ENCODE measurements around the gene TSPAN1.

The TSPAN1 gene

DNA sequence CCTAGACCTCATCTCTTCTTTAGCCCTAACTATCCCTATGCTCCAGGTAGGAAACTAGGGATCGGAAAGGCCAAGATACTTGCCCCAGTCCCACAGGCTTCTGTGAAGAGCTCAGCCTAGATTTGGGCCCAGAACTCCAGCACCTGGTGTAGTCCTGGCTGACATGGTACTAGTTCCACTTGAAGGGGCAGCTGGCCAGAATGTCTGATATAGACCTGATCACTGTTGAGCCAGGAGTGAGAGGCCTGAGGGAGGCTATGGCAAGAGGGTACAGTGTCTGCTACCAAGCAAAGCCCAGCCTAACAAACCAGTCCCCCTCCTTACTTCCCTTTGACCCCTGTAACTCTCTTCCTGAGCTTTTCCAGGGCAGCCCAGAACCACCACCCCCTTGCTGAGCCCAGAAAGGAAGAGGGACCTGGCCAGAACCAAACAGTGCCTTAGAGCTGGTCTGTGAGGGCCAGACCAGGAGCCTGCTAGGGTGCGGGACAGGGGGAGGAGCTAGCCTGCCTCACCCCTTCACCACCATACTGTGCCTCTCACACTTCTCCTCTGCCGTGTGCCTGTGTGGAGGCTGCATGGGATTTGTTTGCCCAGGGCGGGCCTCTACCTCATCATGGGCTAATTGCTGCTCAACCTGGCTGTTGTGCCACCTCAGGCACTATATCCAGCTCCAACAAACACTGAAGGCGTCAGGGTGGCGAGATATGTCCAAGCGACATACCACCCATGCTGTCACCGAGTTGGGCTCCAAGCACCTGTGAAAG lies 12.4 kb downstream of the TSPAN1 start:
- DNase-seq (ENCODE audit: low spot score) = no peak
- no peak for FAIRE-seq

DNA sequence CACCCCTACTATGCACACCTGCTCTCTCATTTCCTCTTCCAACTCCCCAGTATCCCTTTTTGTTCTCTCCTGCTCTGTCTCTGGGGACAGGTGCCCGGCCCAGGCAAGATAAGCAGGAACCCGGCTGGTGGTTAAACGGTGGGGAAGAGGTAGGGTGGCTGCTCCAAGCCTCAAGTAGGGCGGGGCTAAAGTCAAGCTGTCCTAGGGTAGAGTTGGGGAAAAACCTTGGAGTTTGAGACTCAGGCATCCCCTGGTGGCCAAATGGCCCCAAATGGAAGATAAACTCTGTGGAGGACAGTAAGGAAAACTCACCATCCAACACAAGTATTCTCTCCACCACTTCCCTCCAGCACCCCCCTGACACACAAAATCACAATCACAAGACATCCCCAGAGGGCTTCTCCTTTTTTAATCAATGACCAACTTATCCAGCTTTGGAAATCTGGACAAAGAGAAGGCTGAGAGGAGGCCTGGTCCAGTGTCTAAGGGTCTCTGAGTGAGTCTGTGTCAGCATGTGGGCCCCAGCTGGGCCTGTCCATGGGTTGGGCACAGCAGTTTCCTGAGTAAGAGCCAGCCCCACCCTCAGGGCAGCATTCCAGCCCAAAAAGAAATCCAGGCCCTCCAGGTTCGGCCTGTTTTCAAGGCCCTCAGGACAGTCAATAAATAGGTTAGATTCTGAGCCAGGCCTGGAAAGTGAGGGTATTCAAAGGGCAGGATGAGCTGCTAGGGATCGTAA lies 13.6 kb downstream of the TSPAN1 start:
- DNase-seq (ENCODE audit: low spot score) (no peak), FAIRE-seq (no peak)

DNA sequence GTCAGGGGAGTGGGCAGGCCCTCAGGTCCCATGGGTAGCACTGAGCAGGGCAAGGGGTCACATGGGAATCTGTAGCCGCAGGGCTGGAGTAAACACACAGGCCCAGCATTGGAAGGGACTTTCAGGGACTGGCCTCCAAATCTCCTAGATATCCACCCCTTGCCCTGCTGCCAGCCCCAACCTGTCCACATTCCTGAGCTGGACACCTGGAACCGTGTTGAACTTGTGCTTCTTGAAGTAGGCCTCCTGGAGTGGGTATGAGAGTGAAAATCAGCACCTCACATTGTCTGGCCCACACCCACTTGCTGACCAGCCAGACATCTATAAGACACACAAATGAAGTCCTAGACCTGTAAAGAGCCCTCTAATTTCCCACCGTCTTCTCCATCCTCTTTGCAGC lies 15.7 kb downstream of the TSPAN1 start:
- DNase-seq (ENCODE audit: low spot score) (no peak), FAIRE-seq (no peak)

DNA sequence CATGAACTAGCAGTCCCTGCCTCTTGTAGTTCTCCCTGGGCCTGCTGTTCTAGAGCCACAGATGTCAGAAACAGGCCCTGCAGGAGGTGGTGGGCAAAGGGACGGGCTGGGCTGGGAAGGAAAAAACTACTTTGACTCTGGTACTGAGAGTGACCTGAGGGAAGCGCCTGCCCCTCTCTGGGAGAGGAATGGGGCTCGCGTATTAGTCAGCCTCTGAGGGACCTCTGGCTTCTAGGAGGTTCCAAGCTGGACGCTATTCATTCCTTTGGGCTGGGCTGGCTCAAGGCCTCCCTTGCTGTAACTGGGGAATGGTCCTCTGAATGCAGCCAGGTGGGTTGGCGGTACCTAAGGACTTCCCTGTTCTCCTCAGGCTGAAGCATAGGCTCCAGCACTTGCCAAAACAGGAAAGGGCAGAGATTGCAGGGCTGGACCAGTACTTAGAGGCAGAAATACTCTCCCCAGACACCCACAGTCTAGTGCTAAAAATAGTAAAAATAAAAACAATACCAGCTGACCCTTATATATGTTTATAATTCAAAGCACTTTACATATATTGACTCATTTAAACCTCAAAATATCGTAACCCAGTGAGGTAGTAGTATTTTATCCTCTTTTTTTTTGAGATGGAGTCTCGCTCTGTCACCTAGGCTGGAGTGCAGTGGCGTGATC lies 16.3 kb downstream of the TSPAN1 start:
- DNase-seq (ENCODE audit: low spot score) (no peak), FAIRE-seq (no peak)

DNA sequence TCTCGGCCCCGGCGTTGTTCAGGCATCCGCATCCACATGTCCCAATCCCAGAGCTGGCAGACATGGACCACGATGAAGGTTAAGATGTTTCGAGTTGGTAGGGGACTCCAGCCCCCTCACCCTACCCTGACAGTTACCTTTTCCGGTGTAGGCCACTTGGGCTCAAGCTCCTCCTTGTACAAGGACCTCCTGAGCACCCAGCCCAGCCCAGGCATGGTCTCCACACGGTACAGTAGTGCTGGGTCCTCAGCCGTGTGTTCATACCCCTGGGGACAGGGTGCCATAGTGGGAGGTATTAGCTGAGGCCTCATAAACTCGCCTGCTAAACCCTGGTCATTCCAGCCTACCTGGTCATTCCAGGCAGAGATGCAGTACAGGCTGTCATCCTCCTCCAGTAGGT lies 17.3 kb downstream of the TSPAN1 start:
- FAIRE-seq (no peak), DNase-seq (ENCODE audit: low spot score) (no peak)

DNA sequence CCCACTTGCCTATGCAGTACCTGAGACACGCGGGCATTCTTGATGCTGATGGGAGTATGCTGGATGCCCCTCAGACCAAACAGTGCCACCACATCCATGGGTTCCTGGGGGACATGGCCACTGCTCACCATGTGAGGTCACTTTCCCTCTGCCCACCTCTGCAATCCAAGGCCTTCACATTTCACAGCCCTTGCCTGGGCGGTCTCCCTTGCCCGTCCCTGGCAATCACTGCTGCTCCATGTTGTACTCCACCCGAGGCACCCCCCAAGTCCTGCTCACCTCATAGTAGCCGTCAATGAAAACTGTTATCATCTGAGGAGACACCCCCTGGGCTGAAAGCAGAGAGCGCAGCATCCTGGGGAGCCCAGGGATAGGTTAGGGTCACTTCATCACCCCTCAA lies 18.4 kb downstream of the TSPAN1 start:
- DNase-seq (ENCODE audit: low spot score) = no peak
- FAIRE-seq = no peak

DNA sequence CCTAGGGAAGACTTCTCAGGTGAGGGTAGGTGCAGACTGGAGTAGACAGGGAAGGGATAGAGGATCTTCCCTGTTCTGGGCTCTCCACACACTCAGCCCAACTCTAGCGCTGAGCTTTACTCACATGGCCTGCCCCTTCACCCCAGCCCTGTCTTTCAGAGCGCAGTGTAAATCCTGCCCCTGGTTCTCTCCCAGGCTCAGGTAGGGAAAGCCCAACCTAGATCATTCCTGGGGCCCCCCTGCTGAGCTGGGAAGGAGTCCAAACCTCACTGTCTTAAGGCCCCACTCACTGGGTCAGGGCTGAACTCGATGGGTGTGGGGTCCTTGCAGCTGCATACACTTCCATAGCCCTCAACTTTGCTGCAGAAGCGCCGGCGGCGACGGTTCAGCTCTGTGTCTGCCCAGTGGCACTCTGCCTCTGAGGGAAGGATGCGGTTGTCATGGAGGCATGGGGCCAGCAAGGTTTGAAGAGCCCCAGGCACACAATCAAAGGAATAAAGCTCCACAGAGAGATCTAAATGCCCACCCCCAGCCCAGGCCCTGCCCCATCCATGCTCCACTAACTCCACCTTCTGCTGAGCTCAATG lies 19.2 kb downstream of the TSPAN1 start:
- no peak for DNase-seq (ENCODE audit: low spot score)
- FAIRE-seq = no peak

DNA sequence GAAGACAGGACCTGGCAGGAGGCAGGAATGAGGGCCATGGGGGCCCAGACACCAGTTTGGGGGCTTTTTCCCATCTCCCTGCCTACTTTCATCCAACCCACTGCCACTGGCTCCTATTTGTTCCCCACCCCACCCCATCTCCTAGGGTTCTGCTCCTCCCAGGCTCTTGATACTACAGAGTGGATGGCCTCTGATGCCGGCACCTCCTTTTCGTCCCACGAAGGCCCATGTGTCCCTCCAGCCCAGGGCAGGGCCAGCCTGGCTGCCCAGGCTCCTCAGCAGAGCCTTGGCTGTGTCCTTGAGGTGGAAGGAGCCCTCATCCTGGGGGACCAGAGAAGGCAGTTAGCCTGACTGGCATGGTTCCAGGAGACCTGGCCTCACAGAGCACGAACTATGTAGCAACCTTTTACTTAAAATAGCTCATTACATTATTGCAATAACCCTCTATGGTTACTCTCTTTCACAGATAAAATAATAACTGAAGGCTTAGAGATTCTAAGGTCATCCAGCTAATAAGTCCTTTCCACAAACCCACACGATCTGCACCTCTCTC lies 19.8 kb downstream of the TSPAN1 start:
- FAIRE-seq (no peak), DNase-seq (ENCODE audit: low spot score) (no peak)

DNA sequence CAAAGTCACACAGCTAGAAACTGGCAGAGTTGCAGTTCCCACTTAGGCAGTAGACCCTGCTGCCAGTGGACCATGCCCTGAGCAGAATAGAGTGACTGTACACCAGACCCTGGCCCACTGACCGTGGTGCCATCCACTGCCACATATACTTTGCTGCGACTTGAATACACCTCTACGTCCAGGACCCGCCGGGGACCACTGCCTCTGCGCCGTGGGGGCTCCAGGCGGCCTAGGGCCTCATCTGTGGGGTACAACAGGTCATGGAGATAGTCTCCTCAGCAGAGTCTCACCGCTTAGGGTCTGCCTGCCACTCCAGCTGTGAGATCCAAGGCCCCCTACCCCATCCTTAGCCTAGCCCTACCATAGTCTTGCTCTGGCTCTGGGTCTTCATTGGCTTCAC lies 21.7 kb downstream of the TSPAN1 start:
- DNase-seq (ENCODE audit: low spot score) (no peak), FAIRE-seq (no peak)

DNA sequence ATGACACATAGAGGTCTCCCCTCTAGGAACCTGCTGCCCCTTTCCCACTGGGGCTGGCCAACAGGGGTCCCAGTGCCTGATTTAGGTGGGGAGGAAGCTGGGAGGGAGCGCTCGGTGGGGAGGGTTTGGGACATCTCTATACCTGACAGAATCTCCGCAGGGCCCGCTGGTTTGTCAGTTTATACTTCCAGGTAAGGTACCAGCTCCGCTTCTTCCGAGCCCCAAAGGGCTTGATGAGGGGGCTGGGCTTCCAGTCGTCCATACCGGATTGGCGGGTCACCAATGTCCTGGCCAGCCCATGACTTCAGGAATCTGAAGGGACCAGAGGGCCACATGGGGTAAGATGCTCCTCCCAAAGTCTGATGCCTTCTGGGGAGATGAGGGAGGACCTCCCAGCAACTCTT lies 22.7 kb downstream of the TSPAN1 start:
- DNase-seq (ENCODE audit: low spot score) = no peak
- FAIRE-seq = no peak

DNA sequence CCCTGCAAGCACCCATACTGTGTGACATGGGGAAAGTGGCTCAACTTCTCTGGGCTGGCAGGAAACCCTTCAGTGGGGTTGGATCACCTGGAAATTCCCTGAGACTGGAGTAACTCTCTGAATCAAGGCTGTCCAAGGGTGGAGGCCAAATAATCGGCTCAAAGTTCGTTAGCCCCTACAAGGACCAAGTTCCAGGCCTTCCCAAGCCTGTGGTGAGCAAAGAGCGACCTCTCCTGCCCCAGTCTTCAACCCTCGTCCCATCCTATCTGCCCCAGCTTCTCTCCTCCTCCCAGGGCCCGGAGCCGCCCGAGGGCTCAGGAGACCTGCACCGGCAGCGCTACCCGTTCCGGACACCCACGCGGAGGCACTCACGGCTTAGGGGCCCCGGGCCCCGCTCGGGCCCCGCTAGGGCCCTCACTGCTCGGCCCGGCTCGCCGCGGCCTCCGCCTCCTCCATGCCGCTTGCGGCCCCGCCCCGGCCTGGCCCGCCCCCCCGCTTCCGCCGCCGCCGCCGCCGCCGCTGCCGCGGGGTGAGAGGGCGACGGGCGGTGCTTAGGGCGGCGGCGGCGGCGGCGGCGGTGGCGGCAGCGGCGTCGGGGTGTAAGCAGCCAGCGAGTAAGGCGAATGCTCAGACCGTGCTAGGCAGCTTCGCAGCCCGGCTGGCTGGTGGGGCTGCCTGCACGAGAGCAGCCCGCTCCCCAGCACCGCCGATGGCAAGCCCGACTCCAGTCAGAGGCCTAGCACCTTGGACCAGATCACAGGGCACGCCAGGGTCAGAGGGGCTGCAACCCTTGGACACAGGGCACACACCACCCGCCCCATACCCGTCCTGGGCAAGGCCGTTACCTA lies 23.3 kb downstream of the TSPAN1 start, which contains the start of gene POMGNT1:
Gene POMGNT1, minus strand, starts transcription at position 471 of the 848 bp plus-strand sequence. CDS start 613 bp downstream, outside the sequence.
- peak; percentile 90 for DNase-seq (ENCODE audit: low spot score)
- FAIRE-seq = no peak

DNA sequence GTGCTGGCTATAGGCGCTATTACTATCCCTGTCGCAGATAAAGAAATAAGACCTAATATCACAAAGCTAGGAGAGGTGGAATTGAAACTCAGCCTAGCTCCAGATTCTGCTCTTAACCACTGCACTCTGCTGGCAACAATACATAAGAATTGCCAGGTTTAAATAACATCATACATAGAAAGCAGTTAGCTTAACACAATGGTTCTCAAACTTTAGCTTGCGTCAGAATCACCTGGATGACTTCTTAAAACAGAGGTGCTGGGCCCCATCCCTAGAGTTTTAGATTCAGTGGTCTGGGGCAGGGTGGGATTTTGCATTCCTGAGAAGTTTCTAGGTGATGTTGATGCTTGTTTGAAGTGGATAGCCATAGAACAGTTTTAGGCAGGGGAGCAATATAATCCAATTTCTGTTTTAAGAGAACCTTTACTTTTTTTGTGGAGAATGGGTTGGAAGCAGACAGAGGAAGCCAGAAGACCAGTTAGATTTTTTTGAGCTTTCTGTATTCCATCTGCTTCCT lies 24.4 kb downstream of the TSPAN1 start:
- FAIRE-seq = no peak
- no peak for DNase-seq (ENCODE audit: low spot score)

DNA sequence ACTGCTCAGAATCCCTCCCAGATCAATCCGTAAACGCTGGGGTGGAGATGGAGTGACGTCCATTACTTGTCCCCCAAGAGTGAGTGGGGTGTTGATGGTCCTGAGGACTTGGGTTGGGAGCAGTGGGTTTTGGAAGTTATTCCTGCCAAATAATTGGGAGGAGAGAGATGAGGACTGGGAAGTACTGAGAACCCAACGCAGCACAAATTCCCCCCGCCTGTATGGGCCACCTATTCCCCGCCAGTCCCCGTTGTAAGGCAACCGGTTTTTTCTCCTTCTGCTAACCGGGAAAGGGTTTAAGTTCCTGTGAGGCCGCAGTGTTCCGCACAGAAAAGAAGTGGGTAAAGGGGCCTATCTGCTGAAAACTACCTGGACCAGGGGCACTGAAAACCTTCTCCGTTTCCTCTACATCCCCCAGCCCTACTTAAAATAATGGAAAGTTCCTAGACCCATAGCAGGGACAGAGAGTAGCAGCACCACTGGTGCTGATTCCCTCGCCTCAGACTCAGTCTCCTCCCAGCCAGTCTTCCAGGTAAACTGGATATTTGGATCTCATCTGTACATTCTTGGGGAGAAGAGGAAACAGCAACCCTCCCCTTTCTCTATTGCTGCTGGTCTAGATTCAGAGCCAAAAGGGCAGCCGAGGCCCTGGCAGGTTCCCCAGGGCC lies 29.0 kb downstream of the TSPAN1 start:
- DNase-seq (ENCODE audit: low spot score) (no peak), FAIRE-seq (peak; percentile 70)

DNA sequence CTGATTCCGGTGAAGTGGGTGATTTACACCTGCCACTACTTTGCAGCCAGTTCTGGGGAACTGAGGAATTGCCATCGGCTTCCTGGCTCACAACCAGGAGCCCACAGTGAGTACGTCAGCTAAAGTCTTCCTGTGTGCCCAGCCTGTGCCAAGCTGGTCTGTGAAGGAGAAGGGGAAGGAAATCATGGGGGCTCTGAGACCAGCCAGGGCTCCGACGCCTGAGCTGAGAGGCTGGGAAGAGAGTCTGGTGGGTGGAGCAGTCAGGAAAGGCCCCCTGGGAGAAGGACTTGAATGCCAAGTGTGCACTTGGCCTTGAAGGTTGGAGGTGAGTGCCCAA lies 29.5 kb downstream of the TSPAN1 start:
- DNase-seq (ENCODE audit: low spot score) (no peak), FAIRE-seq (no peak)

DNA sequence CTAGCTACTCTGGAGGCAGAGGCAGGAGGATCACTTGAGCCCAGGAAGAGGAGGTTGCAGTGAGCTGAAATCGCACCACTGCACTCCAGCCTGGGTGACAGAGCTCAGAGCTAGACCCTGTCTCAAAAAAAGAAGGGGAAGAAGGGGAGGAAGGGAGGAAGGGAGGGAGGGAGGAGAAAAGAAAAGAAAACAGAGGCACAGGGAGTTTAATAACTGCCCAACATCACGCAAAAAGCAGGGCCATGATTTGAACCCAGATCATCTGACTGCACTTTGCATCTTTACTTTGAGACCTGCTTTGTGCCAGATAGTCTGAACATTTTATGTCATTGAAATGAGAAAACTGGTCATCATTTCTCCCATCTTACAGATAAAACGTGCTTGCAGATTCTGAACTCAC lies 30.3 kb downstream of the TSPAN1 start:
- FAIRE-seq (no peak), DNase-seq (ENCODE audit: low spot score) (no peak)

DNA sequence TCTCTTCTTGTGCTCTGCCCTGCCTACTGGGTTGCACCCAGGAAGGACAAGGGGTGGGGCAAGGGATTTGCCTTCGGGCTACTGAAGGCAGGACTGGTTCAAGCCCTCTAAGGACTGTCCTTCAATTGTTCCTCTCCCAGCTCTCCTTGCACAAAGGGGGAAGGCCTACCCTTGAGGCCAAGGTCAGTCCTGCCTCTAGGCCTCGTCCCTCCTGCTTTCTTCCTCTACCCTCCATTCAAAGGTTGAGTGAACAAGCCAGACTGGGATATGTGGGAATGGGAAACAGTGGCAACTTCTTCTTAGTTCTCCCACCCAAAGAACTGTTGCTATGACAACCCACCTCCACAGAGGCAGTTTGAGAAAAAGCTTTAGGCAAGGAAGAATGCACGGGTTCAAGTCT lies 30.9 kb downstream of the TSPAN1 start:
- no peak for DNase-seq (ENCODE audit: low spot score)
- FAIRE-seq = no peak

DNA sequence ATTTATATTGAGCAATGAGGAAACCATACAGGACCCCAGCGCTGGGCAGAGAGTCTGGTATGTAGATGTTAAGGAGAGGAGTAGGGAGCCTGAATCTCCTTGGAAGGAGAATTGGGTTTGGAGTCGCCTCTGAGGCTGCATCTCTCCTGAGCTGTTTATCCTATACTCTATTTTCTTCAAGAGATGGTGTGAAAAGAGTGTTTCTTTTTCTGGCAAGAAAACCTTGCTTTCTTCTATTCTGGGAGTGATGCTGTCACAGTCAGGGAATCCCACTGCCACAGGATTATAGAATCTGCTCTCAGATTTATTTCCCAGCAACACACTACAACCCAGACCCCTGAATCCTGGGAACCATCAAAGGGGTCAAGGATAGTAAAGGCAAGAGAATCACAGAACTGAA lies 31.5 kb downstream of the TSPAN1 start:
- DNase-seq (ENCODE audit: low spot score) (no peak), FAIRE-seq (no peak)

DNA sequence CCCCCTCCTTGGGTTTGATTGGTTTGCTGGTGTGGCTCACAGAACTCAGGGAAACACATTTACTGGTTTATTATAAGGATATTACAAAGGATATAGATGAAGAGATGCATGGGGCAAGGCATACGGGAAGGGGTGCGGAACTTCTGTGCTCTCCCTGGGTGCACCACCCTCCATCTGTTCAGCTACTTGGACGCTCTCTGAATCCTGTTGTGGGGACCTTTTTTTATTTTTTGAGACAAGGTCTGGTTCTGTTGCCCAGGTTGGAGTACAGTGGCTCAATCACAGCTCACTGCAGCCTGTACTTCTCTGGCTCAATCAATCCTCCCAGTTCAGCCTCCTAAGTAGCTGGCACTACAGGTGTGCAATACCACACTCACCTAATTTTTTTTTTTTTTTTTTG lies 35.7 kb downstream of the TSPAN1 start:
- FAIRE-seq (no peak), DNase-seq (ENCODE audit: low spot score) (no peak)

DNA sequence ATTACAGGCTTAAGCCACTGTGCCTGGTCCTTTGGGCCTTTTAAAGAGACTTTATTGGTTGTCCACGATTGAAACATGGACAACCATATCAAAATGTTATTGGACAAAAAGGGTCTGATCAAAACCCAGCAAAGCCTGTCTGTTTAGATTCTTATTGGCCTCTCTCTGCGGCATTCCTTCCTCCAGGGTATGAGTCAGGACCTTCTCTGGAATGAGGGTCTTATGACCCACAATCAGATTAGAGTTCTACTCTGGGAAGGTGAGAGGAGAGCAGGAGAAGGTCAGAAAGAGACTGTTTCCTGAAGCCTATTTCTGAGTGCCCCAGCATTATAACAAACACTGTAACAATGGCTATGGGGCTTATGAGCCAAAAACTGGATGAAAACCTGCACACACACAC lies 36.2 kb downstream of the TSPAN1 start:
- FAIRE-seq (no peak), DNase-seq (ENCODE audit: low spot score) (no peak)

DNA sequence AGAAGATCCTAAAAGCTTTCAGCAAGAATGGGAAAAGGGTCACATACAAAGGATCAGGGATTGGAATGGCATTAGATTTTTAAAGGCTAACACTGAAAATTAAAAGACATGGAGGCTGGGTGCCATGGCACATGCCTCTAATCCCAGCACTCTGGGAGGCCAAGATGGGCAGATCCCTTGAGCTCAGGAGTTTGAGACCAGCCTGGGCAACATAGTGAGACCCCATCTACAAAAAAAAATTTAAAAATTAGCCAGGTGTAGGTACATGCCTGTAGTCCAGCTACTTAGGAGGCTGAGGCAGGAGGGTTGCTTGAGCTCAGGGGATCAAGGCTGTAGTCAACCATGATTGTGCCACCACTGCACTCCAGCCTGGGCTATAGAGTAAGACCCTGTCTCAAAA lies 40.6 kb downstream of the TSPAN1 start:
- FAIRE-seq = no peak
- no peak for DNase-seq (ENCODE audit: low spot score)

Measured in urothelium cell line (cell line).